Measurements from ENCODE around the gene KLHL1.

The KLHL1 gene

GRCh38 chr13:69999875-70000274 lies 108.4 kb downstream of the KLHL1 start:
- DNase-seq, result no peak

GRCh38 chr13:69997061-69997460 lies 111.2 kb downstream of the KLHL1 start:
- no peak for DNase-seq

- no peak for DNase-seq
These were observed 127.5 kb downstream of the KLHL1 start for GRCh38 chr13:69980799-69981198.

- no peak for DNase-seq
These were observed 132.8 kb downstream of the KLHL1 start for GRCh38 chr13:69975496-69975895.

- DNase-seq, result no peak
These were observed 137.7 kb downstream of the KLHL1 start for GRCh38 chr13:69970520-69970919.

- no peak for DNase-seq
These were observed 149.2 kb downstream of the KLHL1 start for GRCh38 chr13:69959046-69959445.

GRCh38 chr13:69956839-69957238 lies 151.4 kb downstream of the KLHL1 start:
- DNase-seq, result no peak

GRCh38 chr13:69956349-69956748 lies 151.9 kb downstream of the KLHL1 start:
- no peak for DNase-seq

GRCh38 chr13:69955271-69955670 lies 153.0 kb downstream of the KLHL1 start:
- no peak for DNase-seq

- DNase-seq, result no peak
These were observed 156.8 kb downstream of the KLHL1 start for GRCh38 chr13:69951412-69951811.

GRCh38 chr13:69950160-69950559 lies 158.1 kb downstream of the KLHL1 start:
- no peak for DNase-seq

GRCh38 chr13:69948016-69948415 lies 160.2 kb downstream of the KLHL1 start:
- no peak for DNase-seq

- no peak for DNase-seq
These were observed 160.7 kb downstream of the KLHL1 start for GRCh38 chr13:69947582-69947981.

GRCh38 chr13:69946511-69946910 lies 161.7 kb downstream of the KLHL1 start:
- no peak for DNase-seq

- DNase-seq, result no peak
These were observed 173.2 kb downstream of the KLHL1 start for GRCh38 chr13:69935043-69935442.

- DNase-seq, result no peak
These were observed 180.0 kb downstream of the KLHL1 start for GRCh38 chr13:69928262-69928661.

GRCh38 chr13:69921156-69921555 lies 187.1 kb downstream of the KLHL1 start:
- DNase-seq, result no peak

- no peak for DNase-seq
These were observed 195.6 kb downstream of the KLHL1 start for GRCh38 chr13:69912630-69913029.

- DNase-seq, result no peak
These were observed 197.5 kb downstream of the KLHL1 start for GRCh38 chr13:69910800-69911199.

- no peak for DNase-seq
These were observed 203.5 kb downstream of the KLHL1 start for GRCh38 chr13:69904784-69905183.

GRCh38 chr13:69903081-69903480 lies 205.2 kb downstream of the KLHL1 start:
- DNase-seq, result no peak

GRCh38 chr13:69882451-69882850 lies 225.8 kb downstream of the KLHL1 start:
- DNase-seq, result no peak

GRCh38 chr13:69879936-69880335 lies 228.3 kb downstream of the KLHL1 start:
- DNase-seq, result no peak

- no peak for DNase-seq
These were observed 235.8 kb downstream of the KLHL1 start for GRCh38 chr13:69872321-69873047.

GRCh38 chr13:69866555-69866954 lies 241.7 kb downstream of the KLHL1 start:
- DNase-seq, result no peak

Data from activated CD4-positive, CD25-positive, alpha-beta regulatory T cell treated with anti-CD3 and anti-CD28 coated beads, Interleukin-2, amount 50 U/mL, for 72 hours (primary cell).